ENCODE results near the gene GPR171. TPM values are rescaled to one million over a fixed set of nuclear protein-coding genes. Genes with fewer than 3 reads are reported as not detected.

Gene GPR171
- total RNA-seq, 2 donors from 2014 or later = 7.0 TPM; not detected in 1

DNA sequence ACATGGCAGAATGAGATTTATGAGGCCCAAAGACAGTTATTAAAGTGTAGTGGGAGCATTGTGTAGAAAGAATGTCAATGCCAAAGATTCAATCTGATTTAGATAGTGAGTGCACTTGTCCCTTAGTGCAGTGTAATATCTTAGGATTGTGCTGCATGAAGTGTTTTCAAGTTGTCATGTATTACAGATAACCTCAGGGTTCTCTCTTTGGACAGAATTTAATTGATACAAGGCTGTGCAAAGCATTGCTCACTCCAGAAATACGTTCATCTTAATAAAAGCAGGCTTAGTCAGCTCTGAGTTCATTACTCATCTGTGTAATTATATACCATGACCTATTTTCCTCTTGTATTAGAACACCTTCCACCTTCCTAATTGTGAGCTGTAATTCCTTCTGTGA is 16.0 kb upstream of the GPR171 start:
- no peaks in the 10 kb centered on the region for H3K9me3 ChIP-seq
- no peak for TF ChIP-seq CTCF (IDR thresholded peaks at IDR 0.05)
- peaks cover 11 to 14% of the 10 kb centered on the region in 2 donors for H3K4me1 ChIP-seq (ENCODE audit: control insufficient read depth in 1 of 2, low read depth in 2 of 2)
- ATAC-seq (ENCODE audit: insufficient number of reproducible peaks, low FRiP score, low read depth) = no peak
- no peak overlapping the region for H3K4me3 ChIP-seq
- H3K27me3 ChIP-seq (replicated peaks; ENCODE audit: insufficient read depth) = no peaks in the 10 kb centered on the region
- H3K27ac ChIP-seq = no peak overlapping the region
- no peaks in the 10 kb centered on the region for H3K36me3 ChIP-seq
- DNase-seq (ENCODE audit: low spot score) = no peak

GRCh38 chr3:151218136-151218535 is 15.1 kb upstream of the GPR171 start:
- DNase-seq (ENCODE audit: low spot score) (no peak), ATAC-seq (ENCODE audit: insufficient number of reproducible peaks, low FRiP score, low read depth) (no peak)
- H3K27me3 ChIP-seq (replicated peaks; ENCODE audit: insufficient read depth) = no peaks in the 10 kb centered on the region

DNA sequence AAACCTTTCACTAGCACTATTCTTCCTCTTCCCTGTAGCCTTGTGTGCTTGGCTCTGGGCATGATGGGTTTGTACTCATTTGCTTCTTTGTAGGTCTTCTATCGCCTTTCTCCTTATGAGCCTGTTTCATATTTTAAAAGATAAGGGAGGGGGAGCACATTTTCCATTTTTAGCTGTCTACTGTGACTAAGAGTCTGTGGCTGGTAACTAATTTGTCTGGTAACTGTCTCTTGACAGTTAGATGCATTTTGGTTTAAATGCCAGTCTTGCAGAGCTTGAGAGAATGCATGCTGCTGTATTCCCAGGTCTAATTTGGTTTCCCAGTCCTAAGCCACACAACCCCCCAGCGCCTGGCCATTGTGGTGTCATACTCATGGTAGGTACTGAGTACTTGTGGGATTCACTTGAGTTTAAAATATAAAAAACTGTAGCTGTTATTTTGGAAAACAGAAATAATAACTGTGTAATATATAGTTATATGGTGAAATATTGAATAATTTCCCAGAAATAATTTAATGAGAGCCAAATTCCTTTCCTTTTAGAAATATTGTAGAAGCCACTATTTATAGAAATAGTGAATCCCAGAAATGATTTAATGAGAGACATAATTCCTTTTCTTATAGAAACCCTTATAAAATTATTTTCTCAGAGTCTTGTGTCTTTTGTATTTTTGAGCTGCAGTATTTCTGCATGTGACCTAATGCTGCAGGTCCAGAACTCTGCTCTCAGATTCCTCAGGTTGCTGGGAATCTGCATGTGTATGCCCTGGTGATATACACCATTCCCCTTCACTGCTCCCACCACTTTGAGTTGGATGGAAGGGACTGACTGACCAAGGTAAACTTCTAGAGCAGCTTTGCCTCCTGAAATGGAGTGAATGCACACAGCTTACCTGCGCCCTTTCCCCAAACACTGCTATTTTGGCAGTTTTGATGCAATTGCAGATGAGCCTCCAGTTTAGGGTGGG is 13.9 kb upstream of the GPR171 start:
- Histone ChIP-seq H3K27me3 (replicated peaks; ENCODE audit: insufficient read depth) (no peaks in the 10 kb centered on the region), H3K36me3 (no peaks in the 10 kb centered on the region), H3K4me1 (ENCODE audit: control insufficient read depth in 1 of 2, low read depth in 2 of 2) (peaks cover 11 to 14% of the 10 kb centered on the region in 2 donors), H3K27ac (no peak overlapping the region), H3K4me3 (no peak overlapping the region), H3K9me3 (no peaks in the 10 kb centered on the region)
- DNase-seq (ENCODE audit: low spot score) (no peak), ATAC-seq (ENCODE audit: insufficient number of reproducible peaks, low FRiP score, low read depth) (no peak)
- no peak for TF ChIP-seq CTCF (IDR thresholded peaks at IDR 0.05)

More at GRCh38 chr3:151218136-151218535, 15.1 kb upstream of the GPR171 start:
- TF ChIP-seq CTCF (IDR thresholded peaks at IDR 0.05) = no peak
- H3K4me3 ChIP-seq = no peak overlapping the region
- H3K27ac ChIP-seq = no peak overlapping the region
- no peaks in the 10 kb centered on the region for H3K36me3 ChIP-seq
- H3K9me3 ChIP-seq = no peaks in the 10 kb centered on the region
- H3K4me1 ChIP-seq (ENCODE audit: control insufficient read depth in 1 of 2, low read depth in 2 of 2) = peaks cover 11 to 14% of the 10 kb centered on the region in 2 donors

GRCh38 chr3:151214459-151214858 is 11.4 kb upstream of the GPR171 start:
- no peak for TF ChIP-seq CTCF (IDR thresholded peaks at IDR 0.05)
- ATAC-seq (ENCODE audit: insufficient number of reproducible peaks, low FRiP score, low read depth) = no peak
- Histone ChIP-seq H3K27ac (no peak overlapping the region), H3K27me3 (replicated peaks; ENCODE audit: insufficient read depth) (no peaks in the 10 kb centered on the region), H3K4me1 (ENCODE audit: control insufficient read depth in 1 of 2, low read depth in 2 of 2) (peaks cover 11 to 14% of the 10 kb centered on the region in 2 donors), H3K36me3 (no peaks in the 10 kb centered on the region), H3K9me3 (no peaks in the 10 kb centered on the region), H3K4me3 (no peak overlapping the region)
- no peak for DNase-seq (ENCODE audit: low spot score)

DNA sequence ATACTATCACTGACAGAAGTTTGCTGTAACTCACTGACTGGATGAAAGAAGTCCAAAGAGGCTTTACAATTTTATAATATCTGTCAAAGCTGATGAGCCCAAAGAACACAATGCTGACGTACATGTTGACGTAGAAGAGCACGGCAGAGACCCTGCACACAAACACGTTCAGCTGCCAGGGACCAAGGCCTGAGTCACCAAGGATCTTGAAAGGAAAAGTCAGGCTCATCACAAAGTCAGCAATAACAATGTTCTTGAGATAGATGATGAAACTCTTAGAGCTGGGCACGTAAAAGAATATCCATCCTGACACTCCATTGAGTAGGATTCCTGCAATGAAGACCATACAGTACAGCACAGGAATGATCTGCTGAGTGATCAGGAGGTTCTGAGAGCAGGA is 10.9 kb upstream of the GPR171 start:
- no peaks in the 10 kb centered on the region for H3K36me3 ChIP-seq
- H3K4me3 ChIP-seq = no peak overlapping the region
- no peaks in the 10 kb centered on the region for H3K9me3 ChIP-seq
- H3K27ac ChIP-seq = no peak overlapping the region
- ATAC-seq (ENCODE audit: insufficient number of reproducible peaks, low FRiP score, low read depth) (no peak), DNase-seq (ENCODE audit: low spot score) (no peak)
- no peaks in the 10 kb centered on the region for H3K27me3 ChIP-seq (replicated peaks; ENCODE audit: insufficient read depth)
- peaks cover 11 to 14% of the 10 kb centered on the region in 2 donors for H3K4me1 ChIP-seq (ENCODE audit: control insufficient read depth in 1 of 2, low read depth in 2 of 2)
- TF ChIP-seq CTCF (IDR thresholded peaks at IDR 0.05) = no peak

Data from thoracic aorta (tissue), 2 donors.